GM12892 (cell line): ENCODE measurements around the gene ZC3H8.

Source experiments
- POLR2A ChIP-seq: IDR thresholded peaks from 2 replicates; pipeline ENCODE4 v1.6.1; 2011; ENCODE audit warnings: low read depth, low read length, control low read depth
- POLR2AphosphoS5 ChIP-seq: IDR thresholded peaks from 2 replicates; pipeline ENCODE4 v1.6.1; 2011; ENCODE audit warnings: low read depth, low read length, control low read depth
- TAF1 ChIP-seq: IDR thresholded peaks from 2 replicates; pipeline ENCODE4 v1.6.1; 2011; ENCODE audit warnings: low read depth, mild to moderate bottlenecking, control low read depth, low read length, borderline replicate concordance

GRCh38 chr2:112253261-112253815 lies 1.5 kb downstream of the ZC3H8 start:
- TF ChIP-seq POLR2A (no peak), TAF1 (no peak), POLR2AphosphoS5 (no peak)
